ENCODE measurements around the gene CDH4. TPM values are rescaled to one million over a fixed set of nuclear protein-coding genes. Genes with fewer than 3 reads are reported as not detected.
A peak's percentile ranks its signal among the peaks of the same experiment; 100 is the strongest.

The CDH4 gene
- total and polyA plus RNA-seq, 11 donors: 0.04 to 0.54 (median 0.08) TPM; not detected in 1

- Histone ChIP-seq H3K4me1 (no peaks in the 10 kb centered on the region), H3K9me3 (peaks cover 0 to 11% (median 0%) of the 10 kb centered on the region in 12 donors), H3K4me3 (no peak overlapping the region), H3K36me3 (no peaks in the 10 kb centered on the region), H3K27ac (no peak overlapping the region), H3K27me3 (peaks cover 0 to 18% (median 0%) of the 10 kb centered on the region in 9 donors)
- TF ChIP-seq POLR2A (IDR thresholded peaks at IDR 0.05): no peak
- no peak for TF ChIP-seq CTCF (IDR thresholded peaks at IDR 0.05)
- WGBS, 4 donors: 65 to 84% (median 79%) methylated on average over 6 to 8 of the region's 8 CpGs
- DNase-seq (peak in 1 of 5 donors; percentile 20), ATAC-seq (no peak)
- intact Hi-C loops (cut with DNase I): no loop called here
These were observed 619.9 kb downstream of the CDH4 start for GRCh38 chr20:61871913-61872312.

GRCh38 chr20:61872371-61872900 is 620.4 kb downstream of the CDH4 start:
- H3K4me1 ChIP-seq: no peaks in the 10 kb centered on the region
- no peak overlapping the region for H3K27ac ChIP-seq
- H3K36me3 ChIP-seq: no peaks in the 10 kb centered on the region
- no peak overlapping the region for H3K4me3 ChIP-seq
- 85 to 95% (median 89%) methylated on average over 16 to 20 of the region's 20 CpGs for WGBS, 4 donors
- H3K27me3 ChIP-seq: peaks cover 0 to 18% (median 0%) of the 10 kb centered on the region in 9 donors
- intact Hi-C loops (cut with DNase I): no loop called here
- TF ChIP-seq CTCF (IDR thresholded peaks at IDR 0.05): no peak
- peaks cover 0 to 11% (median 0%) of the 10 kb centered on the region in 12 donors for H3K9me3 ChIP-seq
- ATAC-seq: no peak
- DNase-seq: peak in 1 of 5 donors; percentile 54

GRCh38 chr20:61873651-61874420 is 621.8 kb downstream of the CDH4 start:
- no peak for TF ChIP-seq CTCF (IDR thresholded peaks at IDR 0.05)
- H3K36me3 ChIP-seq: no peaks in the 10 kb centered on the region
- WGBS, 4 donors: 91 to 93% (median 92%) methylated on average over 19 to 38 of the region's 38 CpGs
- ATAC-seq (no peak), DNase-seq (peak in 1 of 5 donors; percentile 57)
- intact Hi-C loops (cut with DNase I): no loop called here
- no peak overlapping the region for H3K4me3 ChIP-seq
- no peak overlapping the region for H3K27ac ChIP-seq
- no peaks in the 10 kb centered on the region for H3K4me1 ChIP-seq
- peaks cover 0 to 11% (median 0%) of the 10 kb centered on the region in 12 donors for H3K9me3 ChIP-seq
- H3K27me3 ChIP-seq: peaks cover 0 to 23% (median 0%) of the 10 kb centered on the region in 9 donors

GRCh38 chr20:61874421-61875068 is 622.5 kb downstream of the CDH4 start:
- Histone ChIP-seq H3K4me3 (no peak overlapping the region), H3K27ac (no peak overlapping the region), H3K27me3 (peaks cover 0 to 23% (median 0%) of the 10 kb centered on the region in 9 donors), H3K9me3 (peaks cover 0 to 11% (median 0%) of the 10 kb centered on the region in 12 donors), H3K36me3 (no peaks in the 10 kb centered on the region), H3K4me1 (no peaks in the 10 kb centered on the region)
- ATAC-seq (peak in 3 of 4 donors; percentile 47 to 84 (median 80)), DNase-seq (peak in 2 of 5 donors; percentile 55 to 67)
- intact Hi-C loops (cut with DNase I): loop anchor here in 1 of 10 donors (5.0 kb wide), 1 partner anchor 612 kb away; no protein-coding TSS in a partner anchor
- 47 to 71% (median 53%) methylated on average over 13 to 27 of the region's 27 CpGs for WGBS, 4 donors
- TF ChIP-seq POLR2A (IDR thresholded peaks at IDR 0.05): no peak
- peak in 6 of 12 donors; percentile 20 to 36 (median 30) for TF ChIP-seq CTCF (IDR thresholded peaks at IDR 0.05)
